ENCODE measurements around the gene HNRNPC. TPM values are rescaled to one million over a fixed set of nuclear protein-coding genes. Genes with fewer than 3 reads are reported as not detected.

The HNRNPC gene
- polyA plus RNA-seq, 2 of the 4 experiments (the other 2 are of a cell fraction): 1,057 to 1,069 TPM

DNA sequence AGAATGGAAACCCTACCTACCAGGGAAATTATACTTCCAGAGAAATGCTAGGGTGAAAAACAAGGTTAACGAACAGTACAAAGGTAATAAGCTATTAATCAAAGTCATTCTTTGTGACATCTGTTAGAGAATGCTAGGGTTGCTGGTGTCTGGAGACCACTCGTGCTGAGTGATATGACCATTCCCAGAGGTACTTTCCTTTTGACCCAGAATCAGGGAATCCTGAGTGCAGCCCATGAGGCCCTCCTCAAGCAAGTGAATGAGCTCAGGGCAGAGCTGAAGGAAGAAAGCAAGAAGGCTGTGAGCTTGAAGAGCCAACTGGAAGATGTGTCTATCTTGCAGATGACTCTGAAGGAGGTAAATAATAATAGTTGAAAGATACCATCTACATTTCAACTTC, 42.4 kb upstream of the HNRNPC start:
- CTCF ChIA-PET: interaction anchor here (0.6 to 1.2 kb wide), 3 partner anchors 9 to 145 kb away, joined by 3 to 4 read pairs (median 3); no protein-coding TSS in a partner anchor
- no peak overlapping the region for H3K27ac ChIP-seq
- no peak overlapping the region for H3K4me2 ChIP-seq
- ATAC-seq (no peak), DNase-seq (ENCODE audit: low read depth in 1 of 2, low spot score in 1 of 2) (no peak), FAIRE-seq (no peak)
- POLR2A ChIA-PET: interaction anchor here (1.0 kb wide), 1 partner anchor 8 kb away, joined by 4 read pairs; no protein-coding TSS in a partner anchor
- no peak overlapping the region for H3K4me3 ChIP-seq
- peaks cover 18% of the 10 kb centered on the region for H3K4me1 ChIP-seq
- no peaks in the 10 kb centered on the region for H3K9me3 ChIP-seq
- 76% methylated on average over 2 of the region's 2 CpGs for WGBS (ENCODE audit: missing lambda C conversion rate)
- no peak for TF ChIP-seq HOXB13 (CRISPR knock-in tag; IDR thresholded peaks at IDR 0.05; ENCODE audit: low read depth)
- TF ChIP-seq JUN (IDR thresholded peaks at IDR 0.05): no peak
- TF ChIP-seq ZC3H11A (IDR thresholded peaks at IDR 0.05): no peak
- no peak for TF ChIP-seq POLR2AphosphoS2 (conservative IDR thresholded peaks at IDR 0.05; ENCODE audit: low read length)
- TF ChIP-seq CHD4 (IDR thresholded peaks at IDR 0.05; ENCODE audit: borderline replicate concordance): no peak
- no peak for TF ChIP-seq ZFP36 (IDR thresholded peaks at IDR 0.05; ENCODE audit: borderline replicate concordance, partially characterized antibody)
- TF ChIP-seq SMC3 (IDR thresholded peaks at IDR 0.05): no peak
- TF ChIP-seq, protein P1, sequence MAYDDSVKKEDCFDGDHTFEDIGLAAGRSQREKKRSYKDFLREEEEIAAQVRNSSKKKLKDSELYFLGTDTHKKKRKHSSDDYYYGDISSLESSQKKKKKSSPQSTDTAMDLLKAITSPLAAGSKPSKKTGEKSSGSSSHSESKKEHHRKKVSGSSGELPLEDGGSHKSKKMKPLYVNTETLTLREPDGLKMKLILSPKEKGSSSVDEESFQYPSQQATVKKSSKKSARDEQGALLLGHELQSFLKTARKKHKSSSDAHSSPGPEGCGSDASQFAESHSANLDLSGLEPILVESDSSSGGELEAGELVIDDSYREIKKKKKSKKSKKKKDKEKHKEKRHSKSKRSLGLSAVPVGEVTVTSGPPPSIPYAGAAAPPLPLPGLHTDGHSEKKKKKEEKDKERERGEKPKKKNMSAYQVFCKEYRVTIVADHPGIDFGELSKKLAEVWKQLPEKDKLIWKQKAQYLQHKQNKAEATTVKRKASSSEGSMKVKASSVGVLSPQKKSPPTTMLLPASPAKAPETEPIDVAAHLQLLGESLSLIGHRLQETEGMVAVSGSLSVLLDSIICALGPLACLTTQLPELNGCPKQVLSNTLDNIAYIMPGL (CRISPR knock-in tag; IDR thresholded peaks at IDR 0.05; ENCODE audit: borderline replicate concordance): no peak
- no peak for TF ChIP-seq CBX2 (IDR thresholded peaks at IDR 0.05; ENCODE audit: borderline replicate concordance, low read depth)
- no peak for TF ChIP-seq CHD2 (IDR thresholded peaks at IDR 0.05; ENCODE audit: low read length, partially characterized antibody)
- TF ChIP-seq, protein P2, sequence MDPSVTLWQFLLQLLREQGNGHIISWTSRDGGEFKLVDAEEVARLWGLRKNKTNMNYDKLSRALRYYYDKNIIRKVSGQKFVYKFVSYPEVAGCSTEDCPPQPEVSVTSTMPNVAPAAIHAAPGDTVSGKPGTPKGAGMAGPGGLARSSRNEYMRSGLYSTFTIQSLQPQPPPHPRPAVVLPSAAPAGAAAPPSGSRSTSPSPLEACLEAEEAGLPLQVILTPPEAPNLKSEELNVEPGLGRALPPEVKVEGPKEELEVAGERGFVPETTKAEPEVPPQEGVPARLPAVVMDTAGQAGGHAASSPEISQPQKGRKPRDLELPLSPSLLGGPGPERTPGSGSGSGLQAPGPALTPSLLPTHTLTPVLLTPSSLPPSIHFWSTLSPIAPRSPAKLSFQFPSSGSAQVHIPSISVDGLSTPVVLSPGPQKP (IDR thresholded peaks at IDR 0.05; ENCODE audit: low read depth, low read length): no peak
- no peak for TF ChIP-seq FOSB (CRISPR knock-in tag; IDR thresholded peaks at IDR 0.05)

DNA sequence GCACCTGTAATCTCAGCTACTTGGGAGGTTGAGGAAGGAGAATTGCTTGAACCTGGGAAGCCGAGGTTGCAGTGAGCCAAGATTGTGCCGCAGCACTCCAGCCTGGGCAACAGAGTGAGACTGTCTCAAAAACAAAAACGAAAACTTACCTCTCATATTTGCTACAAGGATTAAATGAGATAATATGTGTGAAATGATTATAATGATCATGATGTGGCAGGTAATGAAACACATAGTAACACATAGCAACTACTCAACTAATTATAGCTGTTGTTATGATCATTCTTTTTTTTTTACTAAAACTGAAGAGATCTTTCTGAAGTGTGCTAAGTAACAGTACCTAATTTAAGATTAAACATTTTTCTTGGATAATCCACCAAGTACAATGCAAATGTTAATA, 40.7 kb upstream of the HNRNPC start:
- ATAC-seq (no peak), DNase-seq (ENCODE audit: low read depth in 1 of 2, low spot score in 1 of 2) (no peak), FAIRE-seq (no peak)
- Histone ChIP-seq H3K27ac (no peak overlapping the region), H3K4me2 (no peak overlapping the region), H3K4me3 (no peak overlapping the region), H3K4me1 (peaks cover 18% of the 10 kb centered on the region), H3K9me3 (no peaks in the 10 kb centered on the region)
- ChIA-PET POLR2A (no interaction called here), CTCF (no interaction called here)
- WGBS (ENCODE audit: missing lambda C conversion rate): 94% methylated on average over 3 of the region's 3 CpGs
- TF ChIP-seq HOXB13 (CRISPR knock-in tag; IDR thresholded peaks at IDR 0.05; ENCODE audit: low read depth) (no peak), POLR2AphosphoS2 (conservative IDR thresholded peaks at IDR 0.05; ENCODE audit: low read length) (no peak), RNF2 (IDR thresholded peaks at IDR 0.05; ENCODE audit: borderline replicate concordance, low read depth) (no peak), SREBF2 (IDR thresholded peaks at IDR 0.05) (no peak), NFE2L2 (conservative IDR thresholded peaks at IDR 0.05; ENCODE audit: low read length) (no peak), RFX5 (IDR thresholded peaks at IDR 0.05) (no peak), RARB (CRISPR knock-in tag; IDR thresholded peaks at IDR 0.05) (no peak), CEBPB (IDR thresholded peaks at IDR 0.05) (no peak), EP300 (IDR thresholded peaks at IDR 0.05) (no peak)
- TF ChIP-seq, protein P3, sequence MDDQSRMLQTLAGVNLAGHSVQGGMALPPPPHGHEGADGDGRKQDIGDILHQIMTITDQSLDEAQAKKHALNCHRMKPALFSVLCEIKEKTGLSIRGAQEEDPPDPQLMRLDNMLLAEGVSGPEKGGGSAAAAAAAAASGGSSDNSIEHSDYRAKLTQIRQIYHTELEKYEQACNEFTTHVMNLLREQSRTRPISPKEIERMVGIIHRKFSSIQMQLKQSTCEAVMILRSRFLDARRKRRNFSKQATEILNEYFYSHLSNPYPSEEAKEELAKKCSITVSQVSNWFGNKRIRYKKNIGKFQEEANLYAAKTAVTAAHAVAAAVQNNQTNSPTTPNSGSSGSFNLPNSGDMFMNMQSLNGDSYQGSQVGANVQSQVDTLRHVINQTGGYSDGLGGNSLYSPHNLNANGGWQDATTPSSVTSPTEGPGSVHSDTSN (IDR thresholded peaks at IDR 0.05): no peak
- TF ChIP-seq, protein P4, sequence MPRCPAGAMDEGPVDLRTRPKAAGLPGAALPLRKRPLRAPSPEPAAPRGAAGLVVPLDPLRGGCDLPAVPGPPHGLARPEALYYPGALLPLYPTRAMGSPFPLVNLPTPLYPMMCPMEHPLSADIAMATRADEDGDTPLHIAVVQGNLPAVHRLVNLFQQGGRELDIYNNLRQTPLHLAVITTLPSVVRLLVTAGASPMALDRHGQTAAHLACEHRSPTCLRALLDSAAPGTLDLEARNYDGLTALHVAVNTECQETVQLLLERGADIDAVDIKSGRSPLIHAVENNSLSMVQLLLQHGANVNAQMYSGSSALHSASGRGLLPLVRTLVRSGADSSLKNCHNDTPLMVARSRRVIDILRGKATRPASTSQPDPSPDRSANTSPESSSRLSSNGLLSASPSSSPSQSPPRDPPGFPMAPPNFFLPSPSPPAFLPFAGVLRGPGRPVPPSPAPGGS (IDR thresholded peaks at IDR 0.05): no peak
